HG03439 (cell line): Measurements from ENCODE around the gene FCGBP.
"Not testable (repeated sequence)": the region's sequence is repeated elsewhere in the genome, so short reads cannot be mapped to it uniquely, and the experiment has no call there.

Experiments used
- ATAC-seq: cut with Tn5 transposase; IDR thresholded peaks from one replicate; pipeline ENCODE4 v1.9.1; 2021; ENCODE audit warnings: mild to moderate bottlenecking, moderate library complexity; ENCODE audit not compliant: unreplicated experiment

FCGBP gene

GRCh38 chr19:39934584-39935363 lies at the start of gene FCGBP:
FCGBP (minus strand) TSS chr19:39934634.
- no peak for ATAC-seq

- no peak for ATAC-seq
Observed at GRCh38 chr19:39983695-39984300, 49.4 kb upstream of the FCGBP start.

- no peak for ATAC-seq
Observed at GRCh38 chr19:39982883-39983282, 48.4 kb upstream of the FCGBP start.

- no peak for ATAC-seq
Observed at GRCh38 chr19:39974377-39975155, 40.1 kb upstream of the FCGBP start.

- no peak for ATAC-seq
Observed at GRCh38 chr19:39971380-39972035, 37.1 kb upstream of the FCGBP start.

GRCh38 chr19:39970675-39971379 lies 36.4 kb upstream of the FCGBP start, which contains the start of gene PSMC4:
PSMC4 (plus strand) TSS chr19:39971165; CDS start chr19:39971203, 38 bp downstream.
- peak; percentile 97 for ATAC-seq

GRCh38 chr19:39970425-39970674 lies 35.9 kb upstream of the FCGBP start:
- no peak for ATAC-seq

- no peak for ATAC-seq
Observed at GRCh38 chr19:39969681-39970424, 35.4 kb upstream of the FCGBP start.

GRCh38 chr19:39969266-39969665 lies 34.8 kb upstream of the FCGBP start:
- ATAC-seq = no peak

GRCh38 chr19:39968789-39969188 lies 34.4 kb upstream of the FCGBP start:
- ATAC-seq = no peak

- no peak for ATAC-seq
Observed at GRCh38 chr19:39967561-39967960, 33.1 kb upstream of the FCGBP start.

GRCh38 chr19:39966617-39967016 lies 32.2 kb upstream of the FCGBP start:
- no peak for ATAC-seq

- ATAC-seq = no peak
Observed at GRCh38 chr19:39963898-39964297, 29.5 kb upstream of the FCGBP start.

- ATAC-seq = not testable (repeated sequence)
Observed at GRCh38 chr19:39959407-39959806, 25.0 kb upstream of the FCGBP start.

- ATAC-seq = not testable (repeated sequence)
Observed at GRCh38 chr19:39958942-39959341, 24.5 kb upstream of the FCGBP start.

- not testable (repeated sequence) for ATAC-seq
Observed at GRCh38 chr19:39957886-39958285, 23.5 kb upstream of the FCGBP start.

GRCh38 chr19:39953915-39954314 lies 19.5 kb upstream of the FCGBP start:
- no peak for ATAC-seq

- ATAC-seq = no peak
Observed at GRCh38 chr19:39951686-39952085, 17.3 kb upstream of the FCGBP start.

- no peak for ATAC-seq
Observed at GRCh38 chr19:39951065-39951650, 16.7 kb upstream of the FCGBP start.
